A673 (cell line): ENCODE data around the gene GAS6. TPM values are rescaled to one million over a fixed set of nuclear protein-coding genes. Genes with fewer than 3 reads are reported as not detected.

ENCODE experiments used
- BruUV-seq: library from RNA; stranded (reverse); fragments of 400-500 nt; replicated peaks from 2 replicates; lab custom pipeline; 2021; lab: Mats Ljungman, UMichigan
- CTCF ChIA-PET: fragments of 300-600 bp; sonication (Branson Sonifier 250); formaldehyde crosslinking; loops from one replicate; lab custom pipeline; 2022; ENCODE audit warnings: antibody characterized with exemption; lab: Charles Lee
- POLR2A ChIA-PET: fragments of 300-600 bp; sonication (Branson Sonifier 250); formaldehyde crosslinking; loops from one replicate; lab custom pipeline; 2022; ENCODE audit warnings: antibody characterized with exemption; ENCODE audit not compliant: low non-redundant PET; lab: Charles Lee
- DNase-seq: peaks from one replicate; pipeline ENCODE4 v3.0.0-alpha.2; 2015; ENCODE audit warnings: low spot score
- H3K27ac ChIP-seq: fragments of 200-600 bp; sonication (generic); 2 replicates; pipeline ENCODE4 v1.5.1; 2016; ENCODE audit warnings: mixed run types, low read depth, mild to moderate bottlenecking, mixed read lengths, antibody characterized with exemption, low read length; ENCODE audit not compliant: poor library complexity, severe bottlenecking
- H3K27me3 ChIP-seq: fragments of 200-600 bp; sonication (generic); replicated peaks from 2 replicates; pipeline ENCODE4 v1.6.1; 2017; ENCODE audit warnings: mixed run types, low read depth, mild to moderate bottlenecking, mixed read lengths, antibody characterized with exemption, low read length; ENCODE audit not compliant: insufficient read depth, poor library complexity
- H3K36me3 ChIP-seq: fragments of 200-600 bp; sonication (generic); 2 replicates; pipeline ENCODE4 v1.6.1; 2016; ENCODE audit warnings: mixed run types, mild to moderate bottlenecking, mixed read lengths, antibody characterized with exemption, low read length; ENCODE audit not compliant: insufficient read depth, poor library complexity, severe bottlenecking
- H3K4me1 ChIP-seq: fragments of 200-600 bp; sonication (generic); 2 replicates; pipeline ENCODE4 v1.6.1; 2017; ENCODE audit warnings: mixed run types, mild to moderate bottlenecking, mixed read lengths, antibody characterized with exemption, low read length; ENCODE audit not compliant: insufficient read depth, poor library complexity, severe bottlenecking
- H3K4me3 ChIP-seq: fragments of 200-600 bp; sonication (generic); 2 replicates; pipeline ENCODE4 v1.5.1; 2016; ENCODE audit warnings: low read depth, mixed run types, mild to moderate bottlenecking, mixed read lengths, low read length; ENCODE audit not compliant: poor library complexity, severe bottlenecking
- H3K9me3 ChIP-seq: fragments of 200-600 bp; sonication (generic); 2 replicates; pipeline ENCODE4 v1.6.1; 2016; ENCODE audit warnings: mixed run types, low read depth, mild to moderate bottlenecking, mixed read lengths, antibody characterized with exemption, low read length; ENCODE audit not compliant: poor library complexity, severe bottlenecking
- EZH2 ChIP-seq: fragments of 200-600 bp; sonication (generic); IDR thresholded peaks from 2 replicates; pipeline ENCODE4 v1.6.1; 2017; ENCODE audit warnings: borderline replicate concordance, low read depth, mild to moderate bottlenecking, mixed read lengths, antibody characterized with exemption, low read length; ENCODE audit not compliant: poor library complexity, severe bottlenecking
- intact Hi-C: fragments of 100-400 bp; cut with micrococcal nuclease; formaldehyde crosslinking; loops from one replicate; pipeline ENCODE4 v1.10.0; 2022; ENCODE audit not compliant: unreplicated experiment
- total RNA-seq: library from RNA; stranded (reverse); gene quantifications from 2 replicates; pipeline ENCODE4 v1.2.3, GENCODE V29; 2021
- TF ChIP-seq, protein P1 (sequence below): fragments of 300-800, 200-600 bp; sonication (generic); conservative IDR thresholded peaks from 2 replicates; pipeline ENCODE4 v1.5.1; 2017; ENCODE audit warnings: low read depth, mild to moderate bottlenecking, antibody characterized with exemption, low read length, moderate library complexity, mixed read lengths

GAS6 gene
- total RNA-seq, 1 experiment from 2014 or later: 0.67 TPM

- intact Hi-C loops: no loop called here
- Histone ChIP-seq H3K27ac (no peak overlapping the region), H3K4me3 (no peak overlapping the region), H3K9me3 (no peaks in the 10 kb centered on the region), H3K27me3 (peaks cover 19% of the 10 kb centered on the region), H3K4me1 (no peaks in the 10 kb centered on the region), H3K36me3 (no peaks in the 10 kb centered on the region)
- CTCF ChIA-PET: no interaction called here
- TF ChIP-seq, protein P1, sequence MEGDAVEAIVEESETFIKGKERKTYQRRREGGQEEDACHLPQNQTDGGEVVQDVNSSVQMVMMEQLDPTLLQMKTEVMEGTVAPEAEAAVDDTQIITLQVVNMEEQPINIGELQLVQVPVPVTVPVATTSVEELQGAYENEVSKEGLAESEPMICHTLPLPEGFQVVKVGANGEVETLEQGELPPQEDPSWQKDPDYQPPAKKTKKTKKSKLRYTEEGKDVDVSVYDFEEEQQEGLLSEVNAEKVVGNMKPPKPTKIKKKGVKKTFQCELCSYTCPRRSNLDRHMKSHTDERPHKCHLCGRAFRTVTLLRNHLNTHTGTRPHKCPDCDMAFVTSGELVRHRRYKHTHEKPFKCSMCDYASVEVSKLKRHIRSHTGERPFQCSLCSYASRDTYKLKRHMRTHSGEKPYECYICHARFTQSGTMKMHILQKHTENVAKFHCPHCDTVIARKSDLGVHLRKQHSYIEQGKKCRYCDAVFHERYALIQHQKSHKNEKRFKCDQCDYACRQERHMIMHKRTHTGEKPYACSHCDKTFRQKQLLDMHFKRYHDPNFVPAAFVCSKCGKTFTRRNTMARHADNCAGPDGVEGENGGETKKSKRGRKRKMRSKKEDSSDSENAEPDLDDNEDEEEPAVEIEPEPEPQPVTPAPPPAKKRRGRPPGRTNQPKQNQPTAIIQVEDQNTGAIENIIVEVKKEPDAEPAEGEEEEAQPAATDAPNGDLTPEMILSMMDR: no peak
- no peak for TF ChIP-seq EZH2
- no TSS peak for BruUV-seq
- POLR2A ChIA-PET: no interaction called here
- no peak for DNase-seq
Observed at GRCh38 chr13:113792886-113793717, 70.8 kb downstream of the GAS6 start.

- no TSS peak for BruUV-seq
- Histone ChIP-seq H3K4me3 (no peak overlapping the region), H3K4me1 (no peaks in the 10 kb centered on the region), H3K27me3 (peaks cover 19% of the 10 kb centered on the region), H3K36me3 (no peaks in the 10 kb centered on the region), H3K27ac (no peak overlapping the region), H3K9me3 (no peaks in the 10 kb centered on the region)
- intact Hi-C loops: no loop called here
- ChIA-PET CTCF (no interaction called here), POLR2A (no interaction called here)
- TF ChIP-seq EZH2: no peak
- TF ChIP-seq, protein P1: no peak
- no peak for DNase-seq
Observed at GRCh38 chr13:113792236-113792770, 71.6 kb downstream of the GAS6 start.

DNA sequence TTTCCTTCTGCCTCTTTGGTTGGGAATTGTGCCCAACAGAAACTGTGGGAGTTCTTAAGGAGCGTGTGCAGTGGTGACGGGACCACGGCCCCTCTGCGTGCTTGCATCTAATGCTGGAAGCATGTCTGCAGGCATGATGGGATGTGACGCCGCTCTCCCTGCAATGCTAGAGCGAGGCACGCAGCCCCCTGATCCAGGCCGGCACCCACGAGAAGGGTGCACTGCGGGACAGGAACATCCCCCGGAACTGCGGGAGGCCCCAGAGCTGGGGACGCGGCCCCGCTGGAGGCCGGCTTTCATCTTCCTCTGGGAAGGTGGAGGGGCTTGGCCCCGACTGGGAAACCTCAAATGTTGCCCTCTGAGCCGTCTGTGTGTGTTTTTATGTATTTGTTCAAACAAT is 72.1 kb downstream of the GAS6 start:
- POLR2A ChIA-PET: no interaction called here
- H3K27ac ChIP-seq: no peak overlapping the region
- no TSS peak for BruUV-seq
- CTCF ChIA-PET: no interaction called here
- no peaks in the 10 kb centered on the region for H3K9me3 ChIP-seq
- intact Hi-C loops: no loop called here
- H3K36me3 ChIP-seq: no peaks in the 10 kb centered on the region
- no peak overlapping the region for H3K4me3 ChIP-seq
- DNase-seq: no peak
- peaks cover 19% of the 10 kb centered on the region for H3K27me3 ChIP-seq
- TF ChIP-seq EZH2: no peak
- TF ChIP-seq, protein P1: no peak
- no peaks in the 10 kb centered on the region for H3K4me1 ChIP-seq
